ENCODE measurements around the gene EVI5L. TPM values are rescaled to one million over a fixed set of nuclear protein-coding genes. Genes with fewer than 3 reads are reported as not detected.

EVI5L gene
- total and polyA plus RNA-seq, 2 of the 4 experiments (the other 2 are of a cell fraction), result 12.7 to 14.6 TPM

- Histone ChIP-seq H2BK15ac (ENCODE audit: low read depth, low read length) (no peak overlapping the region), H3K56ac (ENCODE audit: extremely low read depth, insufficient read depth, low read length) (no peak overlapping the region), H3K9ac (ENCODE audit: low read depth, low read length) (no peak overlapping the region), H2AK5ac (ENCODE audit: low read depth, low read length) (no peak overlapping the region), H3K4me3 (ENCODE audit: insufficient read depth, low read depth, low read length) (no peak overlapping the region), H3K27ac (ENCODE audit: insufficient read depth, low read length) (no peak overlapping the region), H4K5ac (ENCODE audit: low read depth, low read length) (no peak overlapping the region), H3K4me1 (ENCODE audit: control insufficient read depth, insufficient read depth, low read length) (peaks cover 6% of the 10 kb centered on the region), H2BK120ac (ENCODE audit: low read depth, low read length) (no peak overlapping the region), H2BK20ac (ENCODE audit: low read depth, low read length) (no peak overlapping the region), H3K4ac (ENCODE audit: low read depth, low read length) (no peak overlapping the region), H2AK9ac (replicated peaks; ENCODE audit: low read depth, low read length, poor library complexity) (no peak overlapping the region), H3K79me1 (ENCODE audit: low read depth in 1 of 2, low read length in 2 of 2) (peaks cover 18 to 27% of the 10 kb centered on the region in 2 experiments), H3K27me3 (ENCODE audit: control insufficient read depth, insufficient read depth, low read length) (no peaks in the 10 kb centered on the region), H3K4me2 (ENCODE audit: low read depth, low read length) (no peak overlapping the region), H4K91ac (ENCODE audit: insufficient read depth, low read depth, low read length) (no peak overlapping the region), H3K18ac (ENCODE audit: low read depth, low read length) (no peak overlapping the region), H4K20me1 (ENCODE audit: insufficient read depth, low read length) (peaks cover 28% of the 10 kb centered on the region), H4K8ac (ENCODE audit: low read depth in 2 of 2, low read length in 2 of 2) (no peak overlapping the region), H3K14ac (replicated peaks; ENCODE audit: low read depth, low read length) (no peak overlapping the region), H3K9me1 (ENCODE audit: insufficient read depth, low read length) (peaks cover 16% of the 10 kb centered on the region), H3K36me3 (ENCODE audit: control insufficient read depth, insufficient read depth, low read length) (no peaks in the 10 kb centered on the region), H3K9me3 (ENCODE audit: control insufficient read depth, insufficient read depth, low read length) (no peaks in the 10 kb centered on the region), H2BK5ac (ENCODE audit: low read depth, low read length, poor library complexity, severe bottlenecking) (no peak overlapping the region), H3K23ac (ENCODE audit: low read depth, low read length) (no peak overlapping the region), H2AFZ (replicated peaks; ENCODE audit: low read length, poor library complexity) (no peak overlapping the region)
- no TSS peak for BruUV-seq (replicated peaks)
- no peak for ATAC-seq (ENCODE audit: low read depth)
- dilution Hi-C loops (cut with HindIII; ENCODE audit: low sequenced_read_pairs, unreplicated experiment) (no loop called here), intact Hi-C loops (cut with micrococcal nuclease) (no loop called here), in situ Hi-C loops (cut with MboI; ENCODE audit: low sequenced_read_pairs) (no loop called here)
- POLR2A ChIA-PET (ENCODE audit: unreplicated experiment), result no interaction called here
- CTCF ChIA-PET, result no interaction called here
- TF ChIP-seq POLR2A (IDR thresholded peaks at IDR 0.05; ENCODE audit: low read depth, low read length) (no peak), SMC3 (IDR thresholded peaks at IDR 0.05; ENCODE audit: low read depth, low read length) (no peak), NFE2L2 (IDR thresholded peaks at IDR 0.05; ENCODE audit: low read depth, low read length) (no peak), MAZ (IDR thresholded peaks at IDR 0.05; ENCODE audit: borderline replicate concordance, low read depth, low read length) (no peak)
- TF ChIP-seq, protein P1, sequence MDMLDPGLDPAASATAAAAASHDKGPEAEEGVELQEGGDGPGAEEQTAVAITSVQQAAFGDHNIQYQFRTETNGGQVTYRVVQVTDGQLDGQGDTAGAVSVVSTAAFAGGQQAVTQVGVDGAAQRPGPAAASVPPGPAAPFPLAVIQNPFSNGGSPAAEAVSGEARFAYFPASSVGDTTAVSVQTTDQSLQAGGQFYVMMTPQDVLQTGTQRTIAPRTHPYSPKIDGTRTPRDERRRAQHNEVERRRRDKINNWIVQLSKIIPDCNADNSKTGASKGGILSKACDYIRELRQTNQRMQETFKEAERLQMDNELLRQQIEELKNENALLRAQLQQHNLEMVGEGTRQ (IDR thresholded peaks at IDR 0.05; ENCODE audit: low read depth, low read length), result no peak
- no peak for DNase-seq
- WGBS, 2 experiments (ENCODE audit: extremely low coverage in 2 of 2, insufficient read length in 1 of 2), result 86% methylated on average over 4 of the region's 19 CpGs; no CpG with 5 or more reads in 1 of the 2 experiments
Measured at GRCh38 chr19:7846155-7846646, 16.2 kb downstream of the EVI5L start.
